Neutrophil (primary cell): ENCODE results near the gene FARP2.
"Not testable (repeated sequence)": the region's sequence is repeated elsewhere in the genome, so short reads cannot be mapped to it uniquely, and the experiment has no call there.

ENCODE experiments used
- H3K27ac ChIP-seq: fragments of 200-600 bp; sonication (generic); 2 replicates; pipeline ENCODE4 v1.5.1; 2016; ENCODE audit warnings: mild to moderate bottlenecking, moderate library complexity
- H3K27me3 ChIP-seq: fragments of 200-600 bp; sonication (generic); 2 replicates; pipeline ENCODE4 v1.6.0; 2016; ENCODE audit warnings: mild to moderate bottlenecking
- H3K36me3 ChIP-seq: fragments of 200-600 bp; sonication (generic); 2 replicates; pipeline ENCODE4 v1.5.1; 2017
- H3K4me1 ChIP-seq, 2 experiments: fragments of 200-600 bp in 1 of 2; sonication (generic) in 1 of 2; 1 replicate in 1 of 2; 2 replicates in 1 of 2; pipeline versions ENCODE4 v1.5.1 to v1.6.1; 2013 to 2016; ENCODE audit warnings: low read depth in 1 of 2, low read length in 1 of 2, mild to moderate bottlenecking in 1 of 2, moderate library complexity in 1 of 2; ENCODE audit not compliant: control insufficient read depth in 1 of 2, insufficient read depth in 1 of 2
- H3K4me3 ChIP-seq, 2 experiments: fragments of 200-600 bp in 1 of 2; sonication (generic) in 1 of 2; 1 replicate in 1 of 2; 2 replicates in 1 of 2; pipeline ENCODE4 v1.5.1; 2013 to 2016; ENCODE audit warnings: low read depth in 1 of 2, low read length in 1 of 2, mild to moderate bottlenecking in 1 of 2, moderate library complexity in 1 of 2
- H3K9me3 ChIP-seq: fragments of 200-600 bp; sonication (generic); 2 replicates; pipeline ENCODE4 v1.5.1; 2016
- TF ChIP-seq, protein P1 (sequence below): fragments of 200-600 bp; sonication (generic); IDR thresholded peaks from 2 replicates; pipeline ENCODE4 v1.5.1; 2016; ENCODE audit warnings: antibody characterized with exemption

The FARP2 gene

DNA sequence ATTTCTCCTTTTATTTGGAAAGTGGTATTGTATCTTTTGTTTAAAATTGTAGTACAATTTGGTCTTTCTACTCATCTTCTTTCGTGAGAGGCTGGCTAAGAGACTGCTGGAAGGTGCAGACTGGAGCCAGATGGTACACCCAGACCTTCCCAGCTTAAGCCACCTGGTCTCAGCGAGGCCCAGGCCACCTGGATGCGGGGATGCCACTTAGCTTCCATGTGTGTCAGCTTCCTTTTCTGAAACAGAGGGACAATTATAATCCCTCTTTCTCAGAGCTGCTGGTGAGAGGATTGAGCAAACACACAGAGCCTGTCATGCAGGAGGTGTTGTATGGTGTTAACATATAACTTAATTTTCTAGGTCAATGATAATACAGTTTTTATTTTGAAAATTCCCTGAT, 17.4 kb downstream of the FARP2 start:
- peaks cover 0 to 5% of the 10 kb centered on the region in 2 experiments for H3K4me1 ChIP-seq
- no peak overlapping the region for H3K27ac ChIP-seq
- TF ChIP-seq, protein P1, sequence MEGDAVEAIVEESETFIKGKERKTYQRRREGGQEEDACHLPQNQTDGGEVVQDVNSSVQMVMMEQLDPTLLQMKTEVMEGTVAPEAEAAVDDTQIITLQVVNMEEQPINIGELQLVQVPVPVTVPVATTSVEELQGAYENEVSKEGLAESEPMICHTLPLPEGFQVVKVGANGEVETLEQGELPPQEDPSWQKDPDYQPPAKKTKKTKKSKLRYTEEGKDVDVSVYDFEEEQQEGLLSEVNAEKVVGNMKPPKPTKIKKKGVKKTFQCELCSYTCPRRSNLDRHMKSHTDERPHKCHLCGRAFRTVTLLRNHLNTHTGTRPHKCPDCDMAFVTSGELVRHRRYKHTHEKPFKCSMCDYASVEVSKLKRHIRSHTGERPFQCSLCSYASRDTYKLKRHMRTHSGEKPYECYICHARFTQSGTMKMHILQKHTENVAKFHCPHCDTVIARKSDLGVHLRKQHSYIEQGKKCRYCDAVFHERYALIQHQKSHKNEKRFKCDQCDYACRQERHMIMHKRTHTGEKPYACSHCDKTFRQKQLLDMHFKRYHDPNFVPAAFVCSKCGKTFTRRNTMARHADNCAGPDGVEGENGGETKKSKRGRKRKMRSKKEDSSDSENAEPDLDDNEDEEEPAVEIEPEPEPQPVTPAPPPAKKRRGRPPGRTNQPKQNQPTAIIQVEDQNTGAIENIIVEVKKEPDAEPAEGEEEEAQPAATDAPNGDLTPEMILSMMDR = no peak
- no peaks in the 10 kb centered on the region for H3K27me3 ChIP-seq
- H3K4me3 ChIP-seq = no peak overlapping the region
- no peaks in the 10 kb centered on the region for H3K36me3 ChIP-seq
- H3K9me3 ChIP-seq = no peaks in the 10 kb centered on the region

DNA sequence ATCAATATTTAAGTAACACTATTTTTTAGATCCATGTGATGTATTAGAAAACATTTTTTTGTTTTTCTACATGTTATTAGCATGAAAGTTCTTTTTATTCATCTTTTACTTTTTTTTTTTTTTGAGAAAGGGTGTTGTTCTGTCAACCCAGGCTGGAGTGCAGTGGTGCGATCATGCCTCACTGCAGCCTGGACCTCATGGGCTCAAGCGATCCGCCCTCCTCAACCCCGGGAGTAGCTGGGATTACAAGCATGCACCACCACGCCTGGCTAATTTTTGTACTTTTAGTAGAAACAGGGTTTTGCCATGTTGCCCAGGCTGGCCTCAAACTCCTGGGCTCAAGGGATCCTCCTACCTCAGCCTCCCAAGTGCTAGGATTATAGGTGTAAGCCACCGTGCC, 17.8 kb downstream of the FARP2 start:
- not testable (repeated sequence) for H3K9me3 ChIP-seq, H3K27me3 ChIP-seq, H3K27ac ChIP-seq, H3K4me3 ChIP-seq, H3K4me1 ChIP-seq, H3K36me3 ChIP-seq

DNA sequence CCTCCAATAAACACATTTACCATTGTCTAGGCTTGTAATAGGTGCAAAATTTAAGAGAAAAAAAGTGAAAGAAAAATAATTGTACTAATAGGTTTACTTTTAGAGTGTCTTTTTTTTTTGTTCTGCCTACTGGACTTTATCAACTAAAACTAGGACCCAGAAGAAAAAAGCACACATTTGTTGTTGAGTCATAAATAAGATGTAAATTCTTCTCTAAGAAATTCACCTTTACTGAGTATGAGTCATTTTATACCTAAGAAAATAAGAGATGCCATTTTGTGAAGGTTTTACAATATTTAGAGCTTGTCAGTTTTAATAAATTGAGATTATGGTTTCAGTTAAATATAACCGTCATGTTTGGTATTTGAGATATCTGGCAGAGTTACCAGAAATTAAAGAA, 19.2 kb downstream of the FARP2 start:
- TF ChIP-seq, protein P1 = no peak
- Histone ChIP-seq H3K36me3 (no peaks in the 10 kb centered on the region), H3K4me3 (no peak overlapping the region), H3K27me3 (no peaks in the 10 kb centered on the region), H3K4me1 (peaks cover 0 to 5% of the 10 kb centered on the region in 2 experiments), H3K27ac (no peak overlapping the region), H3K9me3 (no peaks in the 10 kb centered on the region)

DNA sequence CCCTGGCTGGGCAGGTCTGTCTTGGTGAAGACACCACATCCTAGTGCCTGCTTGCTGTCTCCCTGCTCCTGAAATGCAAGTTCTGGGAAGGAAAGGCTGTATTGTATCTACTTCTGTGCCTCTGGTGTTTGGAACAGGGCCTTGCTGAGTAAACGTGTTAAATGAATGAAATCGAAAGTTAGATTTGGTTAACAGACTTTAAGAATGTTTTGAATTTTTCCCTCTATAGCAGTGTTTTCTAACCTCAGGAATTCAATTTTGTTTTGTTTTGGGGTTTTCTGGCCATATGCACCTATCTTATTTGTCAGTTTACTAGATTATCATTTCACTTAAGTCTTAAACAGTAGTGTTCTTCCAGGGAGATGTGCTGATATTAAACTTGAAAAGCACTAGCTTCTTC, 20.7 kb downstream of the FARP2 start:
- Histone ChIP-seq H3K4me1 (peaks cover 0 to 5% of the 10 kb centered on the region in 2 experiments), H3K9me3 (no peaks in the 10 kb centered on the region), H3K36me3 (no peaks in the 10 kb centered on the region), H3K27ac (no peak overlapping the region), H3K4me3 (no peak overlapping the region), H3K27me3 (no peaks in the 10 kb centered on the region)
- TF ChIP-seq, protein P1 = no peak

GRCh38 chr2:241378816-241379215, 22.7 kb downstream of the FARP2 start:
- TF ChIP-seq, protein P1 = no peak
- Histone ChIP-seq H3K27ac (no peak overlapping the region), H3K4me1 (peaks cover 0 to 5% of the 10 kb centered on the region in 2 experiments), H3K36me3 (no peaks in the 10 kb centered on the region), H3K4me3 (no peak overlapping the region), H3K9me3 (no peaks in the 10 kb centered on the region), H3K27me3 (no peaks in the 10 kb centered on the region)

GRCh38 chr2:241379481-241380480, 23.7 kb downstream of the FARP2 start:
- no peaks in the 10 kb centered on the region for H3K27me3 ChIP-seq
- H3K9me3 ChIP-seq = no peaks in the 10 kb centered on the region
- TF ChIP-seq, protein P1 = no peak
- H3K4me1 ChIP-seq = no peaks in the 10 kb centered on the region
- H3K4me3 ChIP-seq = no peak overlapping the region
- H3K36me3 ChIP-seq = no peaks in the 10 kb centered on the region
- no peak overlapping the region for H3K27ac ChIP-seq
